Posterior vena cava (tissue), 2 donors: Measurements from ENCODE around the gene PLEKHH1. TPM values are rescaled to one million over a fixed set of nuclear protein-coding genes. Genes with fewer than 3 reads are reported as not detected.

Source experiments
- DNase-seq: peaks from one replicate; pipeline ENCODE4 v3.0.0-alpha.2; 2020; ENCODE audit warnings: low spot score
- intact Hi-C, 2 donors: fragments of 100-400 bp; cut with DNase I; formaldehyde crosslinking; loops; one replicate each; pipeline versions ENCODE4 v1.14.1 to v1.14.2; 2022 to 2023
- total RNA-seq, 2 donors: library from RNA; stranded (reverse); fragmentation: NEBNext Ultra II Directional; extraction: Animal tissue kit (Norgen Biotek cat#: 25700); gene quantifications; one replicate each; pipeline ENCODE4 v1.2.1, GENCODE V29; 2021
- donor health status: DM: yes; HTN: yes; CAD: no.
- donor health status: DM: yes; HTN: yes; CAD: no.

The PLEKHH1 gene
- total RNA-seq, 2 donors from 2014 or later: 1.4 to 1.8 TPM

DNA sequence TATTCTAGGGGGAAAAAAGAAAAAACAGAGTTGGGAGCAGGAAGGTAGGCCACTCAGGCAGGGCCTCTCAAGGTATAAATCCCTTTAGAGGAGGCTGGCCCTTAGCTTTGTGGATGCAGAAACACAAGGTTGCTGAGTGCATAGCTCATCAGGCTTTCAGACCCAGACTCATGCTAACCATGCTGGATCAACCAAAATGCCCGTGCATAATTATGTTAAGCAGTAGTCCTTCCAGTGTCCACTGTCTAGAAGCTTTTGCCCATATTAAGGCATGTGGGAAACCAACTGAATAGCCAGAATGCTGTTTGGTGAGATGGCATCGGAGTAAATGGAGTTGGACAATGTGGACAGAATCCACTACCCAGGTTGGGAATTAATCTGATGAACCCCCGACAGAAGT is 105.6 kb downstream of the PLEKHH1 start:
- no peak for DNase-seq
- intact Hi-C loops: no loop called here

Other genes starting within 250 kb of the PLEKHH1 start
- gene ATP6V1D, start 173.5 kb upstream of the PLEKHH1 start, total RNA-seq: 10 to 100 TPM; 48.9 to 56.0 TPM
- gene EIF2S1, start 173.0 kb upstream of the PLEKHH1 start, total RNA-seq: 10 to 100 TPM; 55.5 to 56.3 TPM
- gene PLEK2, start 121.1 kb upstream of the PLEKHH1 start, total RNA-seq: 1 to 10 TPM; 1.2 to 2.0 TPM
- 1 to 10 TPM; 1.7 to 4.4 TPM for gene TMEM229B, start 44.6 kb upstream of the PLEKHH1 start, total RNA-seq
- gene PIGH, start 67.0 kb downstream of the PLEKHH1 start, total RNA-seq: 10 to 100 TPM; 15.4 to 17.3 TPM
- gene ARG2, start 86.6 kb downstream of the PLEKHH1 start, total RNA-seq: 1 to 10 TPM; 1.9 to 5.1 TPM
- 100 to 1,000 TPM; 111 to 117 TPM for gene VTI1B, start 141.3 kb downstream of the PLEKHH1 start, total RNA-seq
- gene RDH11, start 162.5 kb downstream of the PLEKHH1 start, total RNA-seq: 10 to 100 TPM; 29.9 to 31.7 TPM
- gene RDH12, start 168.6 kb downstream of the PLEKHH1 start, total RNA-seq: under 1 TPM in 1 of 2 donors, not detected in 1; 0.23 TPM